NCI-H524 treated with DMSO at 0.1 percent for 48 hours (cell line): Measurements from ENCODE around the gene CHST12.
"Not testable (repeated sequence)": the region's sequence is repeated elsewhere in the genome, so short reads cannot be mapped to it uniquely, and the experiment has no call there.

ENCODE experiments used
- DNase-seq: peaks from one replicate; lab custom pipeline; 2025; lab: John Stamatoyannopoulos, UW

Gene CHST12

DNA sequence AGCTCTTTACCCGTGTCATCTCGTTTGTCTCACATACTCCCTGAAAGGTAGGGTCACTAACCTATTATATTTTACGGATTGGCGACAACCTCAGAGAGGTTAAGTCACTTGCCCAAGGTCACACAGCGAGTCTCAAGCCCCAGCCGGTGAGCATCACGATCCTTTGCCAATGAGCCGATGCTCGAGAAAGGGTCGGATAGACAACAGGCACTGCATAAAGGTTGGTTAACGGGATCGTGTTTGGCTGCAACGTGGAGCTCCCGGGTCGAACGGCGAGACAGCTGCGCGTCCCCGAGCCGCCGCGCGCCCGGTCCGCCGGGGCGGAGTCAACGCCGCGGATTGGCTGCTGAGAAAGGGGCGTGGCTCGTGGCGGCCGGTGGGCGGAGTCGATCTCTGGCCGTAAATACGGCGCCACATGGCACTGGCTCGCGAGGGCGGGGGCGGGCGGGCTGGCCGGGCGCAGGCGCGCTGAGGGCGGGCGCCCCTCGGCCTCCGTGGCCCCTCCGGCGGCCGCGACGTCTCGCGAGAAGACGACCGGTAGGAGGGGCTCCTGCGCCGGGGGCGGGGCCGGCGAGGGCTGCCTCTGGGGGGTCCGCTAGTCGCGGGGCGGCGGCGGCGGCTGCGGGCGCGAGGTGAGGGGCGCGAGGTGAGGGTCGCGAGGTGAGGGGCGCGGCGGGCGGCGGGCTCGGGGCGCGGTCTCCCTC is at the start of gene CHST12:
CHST12 (plus strand) TSS at position 598 of the 704 bp plus-strand sequence. CDS start 29,029 bp downstream, outside the sequence.
- DNase-seq, result no peak

DNA sequence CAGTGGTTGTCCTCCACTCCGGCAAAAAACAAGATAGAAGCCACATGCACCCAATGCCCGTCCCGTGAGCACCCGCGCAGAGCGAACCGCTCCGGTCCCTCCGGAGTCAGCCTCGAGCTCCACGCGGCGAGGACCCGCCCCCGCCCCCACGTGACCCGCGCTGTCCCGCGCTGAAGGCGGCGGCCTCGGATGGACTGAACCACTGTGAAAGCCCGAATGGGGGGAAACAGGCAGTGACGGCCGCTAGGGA is 49.5 kb upstream of the CHST12 start:
- peak; percentile 56 for DNase-seq

DNA sequence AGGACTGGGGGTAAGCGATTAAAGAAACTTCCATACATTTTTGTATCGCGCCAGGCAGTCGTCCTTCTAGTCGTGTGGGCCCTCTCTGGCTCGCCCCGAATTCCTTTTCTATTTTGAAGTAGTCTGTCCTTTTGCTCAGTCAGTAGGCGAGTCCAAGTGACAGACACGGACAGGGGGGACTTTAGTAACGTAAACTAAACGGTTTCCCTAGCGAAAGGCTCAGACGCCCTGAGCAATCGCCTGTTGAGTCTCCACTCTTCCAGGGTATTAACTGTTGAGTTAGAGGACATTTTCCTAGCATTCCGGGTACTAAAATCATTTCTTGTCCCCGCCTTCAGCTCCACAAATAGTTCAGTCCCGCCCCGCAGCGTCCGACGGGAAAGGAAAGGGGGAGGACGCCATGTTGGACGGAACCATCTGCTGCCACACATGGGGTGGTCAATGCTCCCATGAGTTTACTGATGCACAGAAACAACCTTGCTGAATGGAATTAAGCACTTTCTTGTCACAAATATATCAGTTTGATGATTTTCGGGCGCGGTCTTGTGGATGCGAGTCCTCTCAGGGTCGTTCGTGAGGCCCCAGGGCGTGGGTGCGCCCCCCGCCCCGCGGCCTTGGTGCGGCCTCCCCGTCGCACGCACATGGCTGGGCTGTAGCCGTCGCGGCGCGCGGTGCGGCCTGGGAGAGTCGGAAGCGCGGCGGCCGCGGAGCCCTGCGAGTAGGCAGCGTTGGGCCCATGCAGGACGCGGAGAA is 49.0 kb upstream of the CHST12 start, which contains the start of gene EIF3B:
EIF3B (plus strand) TSS at position 642 of the 753 bp plus-strand sequence; CDS start at position 737, 95 bp downstream.
- peak; percentile 56 for DNase-seq

DNA sequence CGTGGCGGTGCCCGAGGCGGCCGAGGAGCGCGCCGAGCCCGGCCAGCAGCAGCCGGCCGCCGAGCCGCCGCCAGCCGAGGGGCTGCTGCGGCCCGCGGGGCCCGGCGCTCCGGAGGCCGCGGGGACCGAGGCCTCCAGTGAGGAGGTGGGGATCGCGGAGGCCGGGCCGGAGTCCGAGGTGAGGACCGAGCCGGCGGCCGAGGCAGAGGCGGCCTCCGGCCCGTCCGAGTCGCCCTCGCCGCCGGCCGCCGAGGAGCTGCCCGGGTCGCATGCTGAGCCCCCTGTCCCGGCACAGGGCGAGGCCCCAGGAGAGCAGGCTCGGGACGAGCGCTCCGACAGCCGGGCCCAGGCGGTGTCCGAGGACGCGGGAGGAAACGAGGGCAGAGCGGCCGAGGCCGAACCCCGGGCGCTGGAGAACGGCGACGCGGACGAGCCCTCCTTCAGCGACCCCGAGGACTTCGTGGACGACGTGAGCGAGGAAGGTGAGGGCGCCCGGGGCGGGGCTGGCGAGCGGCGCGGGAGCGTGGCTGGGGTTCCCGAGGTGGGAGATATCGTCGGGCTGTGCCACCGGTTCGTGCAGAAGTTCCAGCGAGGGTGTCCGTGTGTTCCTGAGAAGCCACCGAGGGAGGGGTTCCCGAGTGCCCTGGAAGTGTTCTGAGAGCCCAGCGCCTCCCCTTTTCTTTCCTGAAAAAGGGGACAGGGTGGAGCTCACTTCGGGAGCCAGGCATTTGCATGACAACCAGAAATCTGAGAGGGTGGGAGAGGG is 48.3 kb upstream of the CHST12 start:
- no peak for DNase-seq

DNA sequence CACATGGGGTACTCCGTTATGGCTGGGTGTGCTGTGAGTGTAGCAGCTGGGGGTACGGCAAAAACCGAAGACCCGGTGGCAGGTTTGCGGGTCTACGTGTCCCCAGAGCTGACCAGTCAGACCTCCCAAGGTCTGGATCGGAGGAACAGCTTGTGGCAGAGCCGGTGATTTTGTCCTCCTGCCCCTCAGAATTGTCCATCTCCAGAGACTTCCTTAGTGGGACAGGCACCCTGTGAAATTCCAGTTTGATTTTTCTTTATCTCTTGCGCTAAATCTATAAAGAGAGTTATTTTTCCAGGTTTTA is 47.8 kb upstream of the CHST12 start:
- no peak for DNase-seq

DNA sequence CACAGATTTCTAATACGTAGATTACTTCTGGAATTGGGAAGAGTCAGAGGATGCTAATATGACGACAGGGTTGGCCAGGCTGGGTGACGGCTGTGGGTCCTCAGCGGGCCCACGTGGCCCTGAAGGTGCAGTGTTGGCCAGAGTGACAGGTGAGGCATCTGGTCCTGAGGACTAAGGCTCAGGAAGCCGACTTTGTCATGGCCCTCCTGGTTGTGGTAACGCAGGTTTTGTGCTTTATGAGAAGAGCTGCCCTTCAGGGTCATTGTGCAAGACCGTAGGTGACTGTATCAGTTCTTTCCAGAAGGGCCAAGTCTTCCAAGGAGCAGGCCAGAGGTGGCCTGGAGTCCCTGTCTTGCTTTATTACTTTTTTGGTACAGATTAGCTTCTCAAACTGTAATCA is 46.2 kb upstream of the CHST12 start:
- no peak for DNase-seq

DNA sequence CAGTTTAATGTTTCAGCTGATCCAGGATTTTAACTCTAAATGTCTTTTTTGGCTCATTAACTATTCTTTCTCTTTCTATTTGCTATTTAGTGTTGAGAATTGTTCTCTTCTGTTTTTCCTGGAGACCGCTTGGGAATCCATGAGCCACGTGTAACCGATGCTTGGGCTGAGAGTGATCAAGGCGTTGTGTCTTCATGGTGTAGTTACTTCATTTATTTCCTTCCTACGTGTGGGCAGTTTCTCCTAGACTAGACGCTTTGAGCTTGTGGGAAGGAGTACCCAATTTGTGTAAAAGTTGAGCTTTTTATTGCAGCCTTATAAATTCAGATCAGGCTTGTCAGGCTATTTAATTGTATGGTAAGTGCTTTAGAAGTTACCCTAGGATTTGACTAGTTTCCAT is 45.8 kb upstream of the CHST12 start:
- no peak for DNase-seq

DNA sequence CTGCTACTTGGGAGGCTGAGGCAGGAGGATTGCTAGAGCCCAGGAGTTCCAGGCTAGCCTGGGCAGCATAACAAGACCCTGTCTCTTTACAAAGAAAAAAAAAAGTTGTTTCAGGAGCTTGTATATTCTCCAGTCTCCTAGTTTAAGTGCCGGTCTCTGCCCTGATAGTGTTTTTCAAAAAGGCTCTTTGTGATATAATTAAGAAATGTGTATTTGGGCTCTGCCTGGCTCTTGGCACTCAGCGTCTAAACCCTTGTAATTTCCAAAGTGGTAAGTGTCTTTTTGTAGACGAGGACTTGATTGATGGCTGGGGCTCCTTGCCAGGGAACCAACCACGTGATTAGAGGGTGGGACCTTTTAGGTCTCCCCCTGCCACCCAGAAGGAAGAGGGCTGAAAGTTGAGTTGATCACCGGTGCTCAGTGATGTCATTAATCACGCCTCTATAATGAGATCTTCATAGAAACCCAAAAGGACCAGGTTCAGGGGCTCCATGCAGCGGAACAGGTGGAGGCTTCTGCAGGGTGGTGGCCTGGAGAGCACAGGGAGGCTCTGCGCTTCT is 44.4 kb upstream of the CHST12 start:
- no peak for DNase-seq

DNA sequence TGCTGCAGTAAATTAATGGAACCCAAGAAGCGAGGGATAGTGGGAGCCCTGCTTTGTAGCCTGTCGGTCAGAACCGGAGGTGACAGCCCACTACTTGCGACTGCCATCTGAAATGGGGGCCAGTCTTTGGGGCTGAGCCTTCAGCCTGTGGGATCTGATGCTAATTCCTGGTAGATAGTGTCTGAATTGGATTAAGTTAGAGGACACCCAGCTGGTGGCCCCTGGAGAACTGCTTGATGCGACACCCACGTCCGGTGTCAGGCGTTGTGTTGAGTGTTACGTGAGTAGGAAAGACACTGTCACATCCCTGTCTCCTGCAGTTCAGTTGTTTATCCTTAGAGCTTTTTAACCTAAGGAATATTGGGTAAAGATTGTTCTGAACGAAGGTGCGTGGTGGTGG is 43.8 kb upstream of the CHST12 start:
- no peak for DNase-seq

DNA sequence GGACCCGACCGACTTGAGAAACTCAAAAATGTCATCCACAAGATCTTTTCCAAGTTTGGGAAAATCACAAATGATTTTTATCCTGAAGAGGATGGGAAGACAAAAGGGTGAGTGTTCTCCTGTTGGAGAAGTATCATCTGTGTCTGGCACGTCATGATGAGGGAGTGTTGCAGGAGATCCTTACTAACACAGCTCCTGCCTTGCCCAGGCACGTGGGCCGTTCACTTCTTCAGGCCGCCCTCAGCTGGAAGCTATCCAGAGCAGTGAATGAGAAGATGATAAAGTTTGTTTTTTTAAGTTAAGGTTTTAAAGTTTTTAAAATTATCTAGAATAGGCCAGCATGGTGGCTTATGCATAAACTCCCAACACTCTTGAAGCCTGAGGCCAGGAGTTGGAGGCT is 42.6 kb upstream of the CHST12 start:
- DNase-seq, result no peak

DNA sequence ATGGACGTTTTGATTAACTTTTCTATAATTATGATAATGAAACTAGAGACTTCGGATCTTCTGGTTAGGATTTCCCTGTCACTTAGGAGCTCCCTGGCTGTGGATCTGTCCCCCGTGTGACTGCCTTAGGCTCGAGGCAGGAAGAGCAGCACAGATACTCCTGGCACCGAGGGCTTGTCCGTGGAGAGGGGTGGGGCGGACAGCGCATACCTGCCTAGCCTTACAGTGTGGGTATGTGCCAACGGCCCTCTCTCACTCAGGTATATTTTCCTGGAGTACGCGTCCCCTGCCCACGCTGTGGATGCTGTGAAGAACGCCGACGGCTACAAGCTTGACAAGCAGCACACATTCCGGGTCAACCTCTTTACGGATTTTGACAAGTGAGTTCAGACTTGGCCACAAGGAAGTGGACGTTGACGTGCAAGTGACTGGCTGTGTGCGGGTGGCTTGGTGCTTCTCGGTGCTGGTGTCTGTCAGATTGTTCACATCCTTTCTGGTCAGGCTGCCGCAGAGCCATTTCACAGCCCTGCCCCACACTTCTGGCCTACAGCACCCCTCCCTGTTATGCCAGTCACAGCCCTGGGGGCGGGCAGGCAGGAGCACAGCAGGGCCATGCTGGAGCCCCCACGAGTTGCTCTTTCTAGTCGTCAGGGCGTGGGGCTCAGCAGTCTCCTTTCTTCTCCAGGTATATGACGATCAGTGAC is 40.9 kb upstream of the CHST12 start:
- DNase-seq, result no peak

DNA sequence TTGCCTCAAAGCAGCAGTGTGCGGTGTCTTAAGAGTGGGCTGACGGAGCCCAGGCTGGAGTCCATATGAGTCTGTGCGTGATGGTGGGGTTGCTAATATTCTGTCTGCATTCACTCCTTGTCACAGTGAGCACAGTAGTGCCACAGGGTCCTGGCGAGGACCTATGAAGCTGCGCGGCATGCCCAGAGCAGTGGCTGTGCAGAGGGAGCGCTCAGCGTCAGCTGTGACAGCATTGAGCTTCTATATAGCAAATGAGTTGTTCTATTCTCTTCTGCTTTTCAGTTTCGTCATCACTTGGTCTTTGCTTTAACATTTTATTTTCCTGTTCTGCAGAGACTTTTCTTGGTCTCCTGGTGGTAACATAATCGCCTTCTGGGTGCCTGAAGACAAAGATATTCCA is 34.3 kb upstream of the CHST12 start:
- no peak for DNase-seq

DNA sequence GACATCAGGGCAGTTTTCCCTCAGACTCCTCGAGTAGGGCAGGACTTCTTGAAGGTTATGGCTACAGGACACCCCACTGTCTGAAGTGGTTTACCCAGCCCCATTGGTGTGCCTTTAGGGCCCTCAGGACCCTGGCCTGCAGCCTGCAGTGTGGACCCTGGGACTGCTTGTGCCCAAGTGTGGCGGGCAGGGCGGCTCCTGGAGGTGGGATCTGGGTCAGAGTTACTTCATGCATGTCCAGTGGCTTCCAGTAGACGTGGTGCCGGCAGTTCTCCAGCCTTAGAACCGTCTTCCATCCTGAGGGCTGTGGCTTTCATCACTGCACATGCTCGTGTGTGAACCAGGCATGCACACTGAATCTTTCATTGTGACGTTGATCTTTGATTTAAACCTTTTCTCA is 32.1 kb upstream of the CHST12 start:
- DNase-seq, result no peak

DNA sequence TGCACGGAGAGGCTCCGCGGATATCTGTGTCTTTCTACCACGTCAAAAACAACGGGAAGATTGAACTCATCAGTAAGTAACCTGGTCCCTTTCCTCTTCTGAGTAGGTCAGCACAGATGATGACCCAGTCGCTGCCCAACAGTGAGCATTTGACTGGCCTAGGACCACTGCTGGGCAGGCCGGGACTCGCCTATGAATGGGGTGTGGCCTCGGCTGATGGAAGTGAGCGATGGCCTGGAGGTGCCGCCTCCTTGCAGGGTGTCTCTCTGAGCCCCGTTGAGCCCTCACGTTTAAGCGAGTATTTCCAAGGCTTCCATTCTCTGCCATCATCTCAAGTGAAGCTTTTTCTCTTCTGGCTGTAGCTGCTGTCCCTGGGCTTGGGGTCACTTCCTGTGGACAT is 30.7 kb upstream of the CHST12 start:
- DNase-seq, result no peak

DNA sequence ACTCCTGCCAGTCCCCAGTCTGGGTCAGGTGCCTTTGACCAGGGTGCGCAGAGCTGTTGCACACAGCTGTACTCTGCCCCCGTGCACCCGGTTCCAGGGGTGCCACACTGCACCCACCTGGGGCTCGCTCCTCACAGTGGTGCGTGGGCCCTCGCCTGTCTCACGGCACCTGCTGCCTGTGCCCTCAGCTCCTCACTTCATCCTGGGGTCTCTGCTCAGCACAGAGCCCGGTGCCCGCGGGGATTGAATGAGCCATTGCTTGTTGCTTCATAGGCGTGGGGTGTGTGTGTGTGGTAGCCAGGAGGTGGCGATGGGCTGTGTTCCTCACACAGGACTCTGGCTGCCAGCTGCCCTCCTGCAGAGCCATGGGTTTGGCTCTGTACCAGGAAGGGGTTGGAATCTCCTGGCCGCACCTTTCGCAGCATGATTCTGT is 30.3 kb upstream of the CHST12 start:
- DNase-seq, result no peak

DNA sequence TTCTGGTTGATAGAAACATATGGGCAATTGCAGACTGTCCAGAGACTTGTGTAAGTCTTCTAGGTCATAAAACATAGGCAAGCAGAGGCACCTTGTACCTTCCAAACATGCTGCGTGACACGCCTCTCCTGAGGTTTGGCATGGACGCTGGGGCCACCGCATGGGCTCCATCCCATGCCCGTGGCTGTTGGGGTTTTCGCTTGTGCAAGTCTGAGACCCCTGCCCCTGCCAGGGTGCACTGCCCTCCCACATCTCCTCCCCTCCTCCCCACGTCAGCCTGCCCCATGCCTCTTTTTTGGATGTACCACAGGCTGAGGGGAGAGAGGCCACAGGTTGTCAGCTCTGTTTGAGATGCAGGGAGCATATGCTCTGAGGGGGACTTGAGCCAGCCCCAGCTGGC is 29.8 kb upstream of the CHST12 start:
- no peak for DNase-seq

DNA sequence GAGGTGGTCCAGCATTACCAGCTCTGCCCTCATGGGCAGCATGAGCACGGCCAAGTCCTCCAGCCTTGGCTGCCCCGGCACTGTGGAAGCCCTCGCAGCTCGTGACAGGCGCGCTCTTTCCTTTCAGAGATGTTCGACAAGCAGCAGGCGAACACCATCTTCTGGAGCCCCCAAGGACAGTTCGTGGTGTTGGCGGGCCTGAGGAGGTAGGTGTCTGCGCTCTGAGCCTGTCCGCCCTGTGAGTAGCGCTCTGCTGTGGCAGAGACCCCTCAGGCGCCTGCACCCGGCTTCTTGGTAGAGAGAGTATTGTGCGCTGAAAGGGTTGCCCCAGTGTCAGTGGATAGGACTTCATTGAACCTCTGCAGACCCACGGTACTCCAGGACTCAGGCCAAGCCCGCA is 29.0 kb upstream of the CHST12 start:
- no peak for DNase-seq

DNA sequence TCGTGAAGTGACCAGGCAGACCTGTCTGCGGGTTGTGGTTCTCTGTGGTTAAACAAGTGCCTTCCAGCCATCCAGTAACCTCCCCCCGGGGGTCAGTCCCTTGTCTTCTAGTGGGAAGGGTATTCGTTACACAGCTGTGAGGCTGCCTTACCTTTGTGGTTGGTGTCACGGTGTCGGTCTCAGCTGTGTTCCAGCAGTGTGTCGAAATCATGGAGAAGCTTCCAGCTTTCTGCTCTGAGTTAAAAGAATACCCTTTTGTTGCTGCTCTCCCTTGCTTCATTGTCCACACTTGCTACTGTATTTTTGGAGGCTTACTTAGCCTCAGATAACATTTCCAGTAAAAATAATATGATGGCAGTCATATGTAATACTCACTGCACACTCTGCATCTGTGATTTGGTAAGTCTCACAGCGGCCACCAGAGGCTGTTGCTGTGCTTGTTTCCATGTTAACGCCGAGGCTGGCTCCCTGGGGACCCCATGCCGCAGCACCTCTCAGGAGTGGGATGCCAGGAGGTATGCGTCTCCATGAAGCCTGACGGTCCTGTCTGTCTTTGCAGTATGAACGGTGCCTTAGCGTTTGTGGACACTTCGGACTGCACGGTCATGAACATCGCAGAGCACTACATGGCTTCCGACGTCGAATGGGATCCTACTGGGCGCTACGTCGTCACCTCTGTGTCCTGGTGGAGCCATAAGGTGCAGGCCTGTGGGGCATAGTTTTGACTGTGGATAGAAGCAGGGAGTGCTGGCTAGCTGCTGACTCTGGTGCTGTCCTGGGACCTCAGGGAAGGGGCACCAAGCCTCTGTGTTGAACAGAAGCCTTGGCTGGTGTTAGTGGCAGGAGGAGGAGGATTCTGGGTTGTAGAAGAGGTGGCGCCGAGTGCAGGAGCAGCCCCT is 28.3 kb upstream of the CHST12 start:
- DNase-seq, result no peak

DNA sequence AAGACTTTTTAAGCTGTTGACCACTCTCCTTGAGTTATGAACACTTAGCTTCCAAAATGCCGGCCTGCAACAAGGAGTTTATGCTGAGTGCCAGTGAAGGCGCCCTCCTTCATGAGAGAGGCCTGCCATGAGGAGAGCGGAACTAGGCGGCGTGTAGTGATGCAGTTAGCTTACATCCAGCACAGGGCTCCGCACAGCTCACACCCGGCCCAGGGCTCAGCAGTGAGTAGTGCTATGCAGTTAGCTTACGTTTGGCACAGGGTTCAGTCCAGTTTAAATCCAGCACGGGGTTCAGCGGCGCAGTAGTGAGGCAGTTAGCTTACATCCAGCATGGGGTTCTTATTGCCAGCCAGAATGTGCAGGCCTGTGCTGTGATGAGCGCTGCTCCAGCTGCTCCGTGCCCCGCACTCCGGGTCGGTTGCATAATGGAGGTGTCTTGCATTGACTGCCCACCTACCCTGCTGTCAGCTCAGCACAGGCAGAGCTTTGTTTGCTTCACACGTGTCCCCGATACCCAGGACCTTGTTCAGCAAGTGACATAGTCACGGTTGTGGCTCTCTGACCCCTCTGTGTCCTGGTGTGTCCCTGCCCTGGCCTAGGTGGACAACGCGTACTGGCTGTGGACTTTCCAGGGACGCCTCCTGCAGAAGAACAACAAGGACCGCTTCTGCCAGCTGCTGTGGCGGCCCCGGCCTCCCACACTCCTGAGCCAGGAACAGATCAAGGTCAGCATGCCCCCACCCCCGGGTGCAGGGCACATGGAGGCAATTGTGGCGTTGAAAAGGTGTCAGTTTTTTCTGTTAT is 26.9 kb upstream of the CHST12 start:
- DNase-seq, result no peak

DNA sequence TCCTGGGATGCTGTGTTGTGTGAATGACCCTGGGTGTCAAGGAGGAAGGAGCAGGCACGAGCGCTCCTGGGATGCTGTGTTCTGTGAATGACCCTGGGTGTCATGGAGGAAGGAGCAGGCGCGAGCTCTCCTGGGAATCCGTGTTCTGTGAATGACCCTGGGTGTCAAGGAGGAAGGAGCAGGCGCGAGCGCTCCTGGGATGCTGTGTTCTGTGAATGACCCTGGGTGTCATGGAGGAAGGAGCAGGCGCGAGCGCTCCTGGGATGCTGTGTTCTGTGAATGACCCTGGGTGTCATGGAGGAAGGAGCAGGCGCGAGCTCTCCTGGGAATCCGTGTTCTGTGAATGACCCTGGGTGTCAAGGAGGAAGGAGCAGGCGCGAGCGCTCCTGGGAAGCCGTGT is 25.9 kb upstream of the CHST12 start:
- not testable (repeated sequence) for DNase-seq
